Neural progenitor cell (in vitro differentiated cells): ENCODE results near the gene UBR2. TPM values are rescaled to one million over a fixed set of nuclear protein-coding genes. Genes with fewer than 3 reads are reported as not detected.

Source experiments
- DNase-seq: peaks from one replicate; pipeline ENCODE4 v3.0.0-alpha.2; 2016; ENCODE audit warnings: low spot score
- H2AFZ ChIP-seq: fragments of 200-600 bp; sonication (generic); replicated peaks from 2 replicates; pipeline ENCODE4 v1.6.1; 2016; ENCODE audit warnings: antibody characterized with exemption
- H3F3A ChIP-seq: fragments of 200-600 bp; sonication (generic); 2 replicates; pipeline ENCODE4 v1.6.1; 2016; ENCODE audit warnings: antibody characterized with exemption, low read depth
- H3K27ac ChIP-seq: fragments of 200-600 bp; sonication (generic); 2 replicates; pipeline ENCODE4 v1.5.1; 2016; ENCODE audit warnings: mild to moderate bottlenecking
- H3K27me3 ChIP-seq: fragments of 200-600 bp; sonication (generic); 2 replicates; pipeline ENCODE4 v1.6.1; 2016; ENCODE audit warnings: mild to moderate bottlenecking, moderate library complexity
- H3K36me3 ChIP-seq: fragments of 200-600 bp; sonication (generic); 2 replicates; pipeline ENCODE4 v1.5.1; 2016
- H3K4me1 ChIP-seq: fragments of 200-600 bp; sonication (generic); 2 replicates; pipeline ENCODE4 v1.6.1; 2016; ENCODE audit warnings: mixed run types
- H3K4me2 ChIP-seq: fragments of 200-600 bp; sonication (generic); 2 replicates; pipeline ENCODE4 v1.6.1; 2016
- H3K4me3 ChIP-seq: fragments of 200-600 bp; sonication (generic); 2 replicates; pipeline ENCODE4 v1.5.1; 2016
- H3K79me2 ChIP-seq: fragments of 200-600 bp; sonication (generic); 2 replicates; pipeline ENCODE4 v1.6.1; 2016; ENCODE audit warnings: low read depth
- H3K9ac ChIP-seq: fragments of 200-600 bp; sonication (generic); 2 replicates; pipeline ENCODE4 v1.6.1; 2016
- H3K9me3 ChIP-seq: fragments of 200-600 bp; sonication (generic); 2 replicates; pipeline ENCODE4 v1.5.1; 2016; ENCODE audit warnings: low read depth
- H4K20me1 ChIP-seq: fragments of 200-600 bp; sonication (generic); 2 replicates; pipeline ENCODE4 v1.6.1; 2016; ENCODE audit warnings: low read depth
- H3K27ac Mint-ChIP-seq: 3 replicates; pipeline ENCODE4 v1.8.0; 2021; ENCODE audit warnings: mixed read lengths
- H3K27me3 Mint-ChIP-seq: 2 replicates; pipeline ENCODE4 v1.8.0; 2022; ENCODE audit warnings: low read depth, mild to moderate bottlenecking, inconsistent platforms, moderate library complexity, mixed read lengths; ENCODE audit not compliant: insufficient read depth
- H3K36me3 Mint-ChIP-seq: 3 replicates; pipeline ENCODE4 v1.8.0; 2021; ENCODE audit warnings: mixed read lengths
- H3K4me1 Mint-ChIP-seq: 3 replicates; pipeline ENCODE4 v1.8.0; 2021; ENCODE audit warnings: mixed read lengths
- H3K4me3 Mint-ChIP-seq: 3 replicates; pipeline ENCODE4 v1.8.0; 2021; ENCODE audit warnings: mild to moderate bottlenecking, moderate library complexity, mixed read lengths
- H3K9me3 Mint-ChIP-seq: 3 replicates; pipeline ENCODE4 v1.8.0; 2020; ENCODE audit warnings: mixed read lengths
- EZH2 ChIP-seq: fragments of 200-600 bp; sonication (generic); IDR thresholded peaks from 2 replicates; pipeline ENCODE4 v1.6.1; 2017; ENCODE audit warnings: antibody characterized with exemption, mild to moderate bottlenecking, moderate library complexity
- EZH2phosphoT487 ChIP-seq: fragments of 200-600 bp; sonication (generic); IDR thresholded peaks from 2 replicates; pipeline ENCODE4 v1.6.1; 2017; ENCODE audit warnings: antibody characterized with exemption
- total RNA-seq: library from RNA; depleted of rRNA; stranded (reverse); fragments of >200 nt; gene quantifications from 2 replicates; pipeline ENCODE4 v1.2.3, GENCODE V29; 2015; ENCODE audit warnings: low replicate concordance
- TF ChIP-seq, protein P1 (sequence below): fragments of 200-600 bp; sonication (generic); IDR thresholded peaks from 2 replicates; pipeline ENCODE4 v1.5.1; 2017; ENCODE audit warnings: antibody characterized with exemption, mild to moderate bottlenecking

The UBR2 gene
- total RNA-seq, 1 donor from 2014 or later: 34.7 TPM

DNA sequence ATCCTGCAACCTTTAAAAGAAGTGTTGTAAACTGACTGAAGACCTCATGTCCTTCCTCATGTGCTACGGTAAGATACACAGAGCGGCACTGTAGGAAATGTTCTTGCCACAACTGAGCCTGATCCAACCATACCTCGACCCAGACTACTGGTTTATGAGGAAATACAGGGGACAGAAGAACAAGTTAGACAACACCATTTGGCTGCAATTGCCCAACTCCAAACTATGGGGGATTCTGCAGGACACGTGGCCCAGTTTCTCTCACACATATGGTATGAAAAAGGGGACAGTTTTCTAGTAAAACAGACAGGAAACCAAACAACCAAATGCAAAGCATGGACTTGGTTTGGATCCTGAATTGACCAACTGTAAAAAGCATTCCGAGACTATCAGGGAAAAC is 148.1 kb downstream of the UBR2 start:
- H3K4me1 Mint-ChIP-seq: peaks cover 10% of the 10 kb centered on the region
- Histone ChIP-seq H3K4me3 (no peak overlapping the region), H3K4me2 (no peak overlapping the region), H3K9ac (no peak overlapping the region), H3K9me3 (no peaks in the 10 kb centered on the region), H3K79me2 (no peaks in the 10 kb centered on the region), H3K4me1 (peaks cover 14% of the 10 kb centered on the region), H2AFZ (no peak overlapping the region), H3K36me3 (no peaks in the 10 kb centered on the region), H3F3A (no peaks in the 10 kb centered on the region), H3K27me3 (no peaks in the 10 kb centered on the region), H3K27ac (no peak overlapping the region), H4K20me1 (no peaks in the 10 kb centered on the region)
- H3K36me3 Mint-ChIP-seq: no peaks in the 10 kb centered on the region
- TF ChIP-seq EZH2phosphoT487 (no peak), EZH2 (no peak)
- TF ChIP-seq, protein P1, sequence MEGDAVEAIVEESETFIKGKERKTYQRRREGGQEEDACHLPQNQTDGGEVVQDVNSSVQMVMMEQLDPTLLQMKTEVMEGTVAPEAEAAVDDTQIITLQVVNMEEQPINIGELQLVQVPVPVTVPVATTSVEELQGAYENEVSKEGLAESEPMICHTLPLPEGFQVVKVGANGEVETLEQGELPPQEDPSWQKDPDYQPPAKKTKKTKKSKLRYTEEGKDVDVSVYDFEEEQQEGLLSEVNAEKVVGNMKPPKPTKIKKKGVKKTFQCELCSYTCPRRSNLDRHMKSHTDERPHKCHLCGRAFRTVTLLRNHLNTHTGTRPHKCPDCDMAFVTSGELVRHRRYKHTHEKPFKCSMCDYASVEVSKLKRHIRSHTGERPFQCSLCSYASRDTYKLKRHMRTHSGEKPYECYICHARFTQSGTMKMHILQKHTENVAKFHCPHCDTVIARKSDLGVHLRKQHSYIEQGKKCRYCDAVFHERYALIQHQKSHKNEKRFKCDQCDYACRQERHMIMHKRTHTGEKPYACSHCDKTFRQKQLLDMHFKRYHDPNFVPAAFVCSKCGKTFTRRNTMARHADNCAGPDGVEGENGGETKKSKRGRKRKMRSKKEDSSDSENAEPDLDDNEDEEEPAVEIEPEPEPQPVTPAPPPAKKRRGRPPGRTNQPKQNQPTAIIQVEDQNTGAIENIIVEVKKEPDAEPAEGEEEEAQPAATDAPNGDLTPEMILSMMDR: no peak
- no peak overlapping the region for H3K4me3 Mint-ChIP-seq
- DNase-seq: no peak
- peaks cover 7% of the 10 kb centered on the region for H3K9me3 Mint-ChIP-seq
- no peak overlapping the region for H3K27ac Mint-ChIP-seq
- H3K27me3 Mint-ChIP-seq: peaks cover 2% of the 10 kb centered on the region

DNA sequence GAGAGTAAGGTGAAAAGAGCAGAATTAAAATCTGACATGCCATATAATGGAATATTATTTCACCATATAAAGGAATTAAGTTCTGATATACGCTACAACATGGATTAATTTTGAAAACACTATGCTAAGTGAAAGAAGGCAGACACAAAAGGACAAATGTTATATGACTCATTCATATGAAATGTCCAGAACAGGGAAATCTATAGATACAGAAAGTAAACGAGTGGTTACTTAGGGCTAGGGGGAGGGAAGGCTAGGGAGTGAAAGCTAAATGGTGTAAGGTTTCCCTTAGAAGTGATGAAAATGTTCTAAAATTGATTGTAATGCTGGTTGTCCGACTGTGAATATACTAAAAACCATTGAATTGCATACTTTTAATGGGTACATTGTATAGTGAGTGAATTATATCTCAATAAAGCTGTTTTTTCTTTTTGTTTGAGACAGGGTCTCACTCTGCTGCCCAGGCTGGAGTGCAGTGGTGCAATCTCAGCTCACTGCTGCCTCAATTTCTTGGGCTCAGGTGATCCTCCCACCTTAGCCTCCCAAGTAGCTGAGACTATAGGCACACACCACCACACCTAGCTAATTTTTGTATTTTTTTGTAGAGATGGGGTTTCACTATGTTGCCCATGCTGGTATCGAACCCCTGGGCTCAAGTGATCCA is 150.4 kb downstream of the UBR2 start:
- no peak overlapping the region for H3K4me3 ChIP-seq
- no peaks in the 10 kb centered on the region for H3K79me2 ChIP-seq
- Mint-ChIP-seq H3K27me3 (peaks cover 2% of the 10 kb centered on the region), H3K4me1 (peaks cover 10% of the 10 kb centered on the region), H3K4me3 (no peak overlapping the region), H3K27ac (no peak overlapping the region), H3K36me3 (no peaks in the 10 kb centered on the region), H3K9me3 (peaks cover 7% of the 10 kb centered on the region)
- no peak for TF ChIP-seq EZH2
- TF ChIP-seq EZH2phosphoT487: no peak
- TF ChIP-seq, protein P1: no peak
- H3K9me3 ChIP-seq: no peaks in the 10 kb centered on the region
- H3K9ac ChIP-seq: no peak overlapping the region
- H3K27me3 ChIP-seq: no peaks in the 10 kb centered on the region
- H3K4me2 ChIP-seq: no peak overlapping the region
- no peak overlapping the region for H3K27ac ChIP-seq
- no peaks in the 10 kb centered on the region for H4K20me1 ChIP-seq
- DNase-seq: no peak
- H3K36me3 ChIP-seq: no peaks in the 10 kb centered on the region
- no peaks in the 10 kb centered on the region for H3F3A ChIP-seq
- no peak overlapping the region for H2AFZ ChIP-seq
- H3K4me1 ChIP-seq: peaks cover 14% of the 10 kb centered on the region

DNA sequence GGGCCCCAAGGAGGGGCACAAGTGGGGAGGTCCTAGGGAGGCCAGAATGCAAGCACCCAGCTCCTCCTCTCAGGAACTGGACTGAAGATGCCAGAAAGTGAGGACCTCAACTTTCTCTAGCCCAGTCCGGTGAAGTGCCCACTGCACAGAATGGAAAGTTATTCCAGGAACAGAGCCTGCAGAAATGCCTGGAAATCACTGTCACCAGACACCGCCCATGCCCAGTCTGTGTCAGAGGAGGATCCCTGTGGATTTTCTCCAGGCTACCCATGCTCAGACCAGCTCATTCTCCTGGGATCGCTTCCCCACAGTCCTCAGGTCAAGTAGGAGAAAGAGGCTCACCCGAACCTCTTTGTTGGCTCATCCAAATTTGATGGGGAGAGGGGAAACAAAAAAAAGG is 152.0 kb downstream of the UBR2 start:
- Histone ChIP-seq H3K27me3 (no peaks in the 10 kb centered on the region), H2AFZ (peak overlapping the region; percentile 38), H3K4me3 (no peak overlapping the region), H3F3A (no peaks in the 10 kb centered on the region), H3K4me2 (no peak overlapping the region), H3K36me3 (no peaks in the 10 kb centered on the region), H3K4me1 (peaks cover 2% of the 10 kb centered on the region), H4K20me1 (no peaks in the 10 kb centered on the region), H3K9me3 (no peaks in the 10 kb centered on the region), H3K9ac (no peak overlapping the region), H3K27ac (no peak overlapping the region), H3K79me2 (no peaks in the 10 kb centered on the region)
- no peak overlapping the region for H3K4me3 Mint-ChIP-seq
- peaks cover 7% of the 10 kb centered on the region for H3K9me3 Mint-ChIP-seq
- no peak for DNase-seq
- H3K27ac Mint-ChIP-seq: no peak overlapping the region
- TF ChIP-seq EZH2: no peak
- TF ChIP-seq, protein P1: no peak
- no peak for TF ChIP-seq EZH2phosphoT487
- H3K4me1 Mint-ChIP-seq: peaks cover 2% of the 10 kb centered on the region
- H3K27me3 Mint-ChIP-seq: peaks cover 2% of the 10 kb centered on the region
- H3K36me3 Mint-ChIP-seq: no peaks in the 10 kb centered on the region
